K562 (cell line): ENCODE measurements around the gene ELOF1. TPM values are rescaled to one million over a fixed set of nuclear protein-coding genes. Genes with fewer than 3 reads are reported as not detected.

Source experiments
- ATAC-seq: fragments of 200-7000 bp; cut with Tn5 transposase; 3 replicates; pipeline ENCODE4 v1.9.1; 2020; ENCODE audit warnings: moderate library complexity
- BruUV-seq: library from RNA; stranded (reverse); fragments of 400-500 nt; replicated peaks from 2 replicates; lab custom pipeline; 2021; lab: Mats Ljungman, UMichigan
- CTCF ChIA-PET: fragments of 300-600 bp; formaldehyde crosslinking; extraction: SDS; loops from one replicate; lab custom pipeline; 2021; ENCODE audit warnings: low intra/inter-chr PET ratio; lab: Yijun Ruan, JAX
- POLR2A ChIA-PET: fragments of 300-600, 350-650 bp; sonication (Branson Sonifier 250); formaldehyde crosslinking; extraction: SDS; loops from one replicate; lab custom pipeline; 2021; ENCODE audit warnings: antibody characterized with exemption, inconsistent platforms; lab: Yijun Ruan, JAX
- DNase-seq, 4 experiments: peaks; one replicate each; pipeline versions ENCODE4 v3.0.0 to v3.0.0-alpha.2; 2011 to 2018; ENCODE audit warnings: low spot score in 3 of 4, mixed read lengths in 3 of 4; ENCODE audit errors: extremely low read depth in 1 of 4
- FAIRE-seq: peaks from 2 replicates; lab custom pipeline; 2011; peaks lifted over from hg19 to GRCh38; lab: Jason Lieb, UNC
- H2AFZ ChIP-seq: 2 replicates; pipeline ENCODE4 v1.6.0; 2011; ENCODE audit warnings: low read depth, low read length, control low read depth, inconsistent platforms
- H3K27ac ChIP-seq: fragments of 200-600 bp; 3 replicates; pipeline ENCODE4 v1.8.0; 2011; ENCODE audit warnings: low read depth, mild to moderate bottlenecking, control low read depth, inconsistent platforms, low read length, moderate library complexity, mixed read lengths; ENCODE audit errors: extremely low read depth
- H3K27me3 ChIP-seq, 2 experiments: fragments of 300-600 bp in 1 of 2; 2 replicates in 1 of 2; 3 replicates in 1 of 2; pipeline versions ENCODE4 v1.6.0 to v1.8.0; 2011; ENCODE audit warnings: inconsistent platforms in 2 of 2, low read length in 2 of 2, mild to moderate bottlenecking in 1 of 2, mixed read lengths in 1 of 2, moderate library complexity in 1 of 2; ENCODE audit not compliant: control insufficient read depth in 2 of 2, insufficient read depth in 2 of 2
- H3K36me3 ChIP-seq: fragments of 300-600 bp; 3 replicates; pipeline ENCODE4 v1.8.0; 2011; ENCODE audit warnings: mild to moderate bottlenecking, low read length, inconsistent platforms; ENCODE audit not compliant: control insufficient read depth, insufficient read depth
- H3K4me1 ChIP-seq, 2 experiments: fragments of 200-600 bp in 1 of 2; replicated peaks in 1 of 2; 2 replicates in 1 of 2; 3 replicates in 1 of 2; pipeline versions ENCODE4 v1.5.1 to v1.8.0; 2011; ENCODE audit warnings: inconsistent platforms in 2 of 2, low read length in 2 of 2, mild to moderate bottlenecking in 1 of 2, mixed read lengths in 1 of 2, moderate library complexity in 1 of 2; ENCODE audit not compliant: control insufficient read depth in 2 of 2, insufficient read depth in 2 of 2
- H3K4me2 ChIP-seq: 2 replicates; pipeline ENCODE4 v1.6.1; 2011; ENCODE audit warnings: low read length, control low read depth, inconsistent platforms, mixed read lengths; ENCODE audit not compliant: insufficient read depth
- H3K4me3 ChIP-seq: fragments of 200-600 bp; sonication (generic), shearing (Covaris generic); 2 replicates; pipeline ENCODE4 v1.5.1; 2016; ENCODE audit warnings: control low read depth, inconsistent platforms
- H3K79me2 ChIP-seq: fragments of 200-600 bp; 3 replicates; pipeline ENCODE4 v1.8.0; 2011; ENCODE audit warnings: low read length, inconsistent platforms; ENCODE audit not compliant: control insufficient read depth, insufficient read depth
- H3K9ac ChIP-seq, 2 experiments: 2 replicates each; pipeline versions ENCODE4 v1.6.0 to v1.6.1; 2011; ENCODE audit warnings: low read depth in 2 of 2, low read length in 2 of 2, control low read depth in 1 of 2, inconsistent platforms in 1 of 2, mild to moderate bottlenecking in 1 of 2, mixed read lengths in 1 of 2; ENCODE audit not compliant: insufficient read depth in 1 of 2
- H3K9me1 ChIP-seq: one replicate; pipeline ENCODE4 v1.6.0; 2011; ENCODE audit warnings: inconsistent platforms, mild to moderate bottlenecking, low read length, moderate library complexity; ENCODE audit not compliant: control insufficient read depth, insufficient read depth
- H3K9me3 ChIP-seq: replicated peaks from 2 replicates; pipeline ENCODE4 v1.5.1; 2011; ENCODE audit warnings: low read depth, low read length, inconsistent platforms; ENCODE audit not compliant: control insufficient read depth, insufficient read depth
- H4K20me1 ChIP-seq: replicated peaks from 2 replicates; pipeline ENCODE4 v1.6.1; 2011; ENCODE audit warnings: low read length, inconsistent platforms, mixed read lengths; ENCODE audit not compliant: control insufficient read depth, insufficient read depth
- ARID3A ChIP-seq: IDR thresholded peaks from 2 replicates; pipeline ENCODE4 v1.6.1; 2012; ENCODE audit warnings: low read depth, low read length, improper control_type of control experiment, borderline replicate concordance
- CREM ChIP-seq: IDR thresholded peaks from 2 replicates; pipeline ENCODE4 v1.6.1; 2014; ENCODE audit warnings: antibody characterized with exemption, low read depth
- E2F4 ChIP-seq: sonication (generic); formaldehyde crosslinking; IDR thresholded peaks from 2 replicates; pipeline ENCODE4 v1.8.0; 2022; ENCODE audit warnings: mild to moderate bottlenecking, low read depth, missing genetic modification reagents
- HNRNPUL1 ChIP-seq: fragments of 200-400 bp; formaldehyde crosslinking; IDR thresholded peaks from 2 replicates; pipeline ENCODE4 v1.6.1; 2017; ENCODE audit warnings: low read length
- KDM5B ChIP-seq: fragments of 200-600 bp; sonication (generic); IDR thresholded peaks from 2 replicates; pipeline ENCODE4 v1.6.1; 2012; ENCODE audit warnings: low read depth, mild to moderate bottlenecking, moderate library complexity, low read length, control low read depth, inconsistent platforms; ENCODE audit not compliant: insufficient replicate concordance
- L3MBTL2 ChIP-seq: fragments of 450-650 bp; IDR thresholded peaks from 2 replicates; pipeline ENCODE4 v1.6.1; 2016; ENCODE audit warnings: mild to moderate bottlenecking, moderate library complexity
- THRAP3 ChIP-seq: fragments of 450-650 bp; IDR thresholded peaks from 2 replicates; pipeline ENCODE4 v1.6.1; 2016; ENCODE audit warnings: mild to moderate bottlenecking, inconsistent platforms, borderline replicate concordance
- ZBTB40 ChIP-seq, 2 experiments: fragments of 450-650 bp in 1 of 2; sonication (generic) in 1 of 2; formaldehyde crosslinking in 1 of 2; IDR thresholded peaks; 2 replicates each; pipeline versions ENCODE4 v1.7.1 to v1.9.0; 2016 to 2022; ENCODE audit warnings: inconsistent platforms in 1 of 2, mild to moderate bottlenecking in 1 of 2, missing genetic modification reagents in 1 of 2
- ZNF584 ChIP-seq: fragments of 200-800 bp; sonication (Bioruptor generic); IDR thresholded peaks from 2 replicates; pipeline ENCODE4 v1.6.1; 2016; ENCODE audit warnings: low read depth, mild to moderate bottlenecking, missing genetic modification characterization, missing compliant biosample characterization
- WGBS: fragments of 100-300 bp; shearing (Covaris generic); methylation state at CpG from one replicate; pipeline ENCODE4 v1.1.6; 2016; ENCODE audit warnings: low coverage, mixed read lengths; ENCODE audit not compliant: insufficient coverage; ENCODE audit errors: missing lambda C conversion rate; 5-methylcytosine and 5-hydroxymethylcytosine counted together
- in situ Hi-C: fragments of 300-500 bp; cut with MboI; formaldehyde crosslinking; loops from 4 replicates; pipeline ENCODE4 v1.15.0; 2018; ENCODE audit warnings: inconsistent platforms, mixed read lengths
- intact Hi-C: fragments of 100-400 bp; cut with micrococcal nuclease; formaldehyde crosslinking; loops from 2 replicates; pipeline ENCODE4 v1.14.2; 2022
- polyA plus RNA-seq, 8 experiments: library from polyadenylated mRNA; depleted of rRNA in 4 of 8; stranded (reverse) in 5 of 8; unstranded in 3 of 8; fragments of >200 nt; fragmentation: Nextera tagmentation in 2 of 8; fragmentation: Illumina TruSeq in 1 of 8; extraction: Ambion mirVana in 2 of 8; extraction: Trizol in 1 of 8; gene quantifications; 2 replicates each; pipeline versions ENCODE4 v1.2.1 to v1.2.3, GENCODE V29; 2011 to 2014; ENCODE audit warnings: inconsistent platforms in 1 of 8, missing spikeins in 1 of 8
- total RNA-seq, 7 experiments: library from RNA; depleted of rRNA in 6 of 7; stranded (reverse); fragments of >200 nt in 6 of 7; fragmentation: Illumina TruSeq in 2 of 7; extraction: Trizol in 2 of 7; gene quantifications; 2 replicates each; pipeline versions ENCODE4 v1.2.1 to v1.2.3, GENCODE V29; 2011 to 2021; ENCODE audit warnings: low replicate concordance in 1 of 7

ELOF1 gene
- total and polyA plus RNA-seq, 9 of the 15 experiments (the other 6 are each of a cell fraction or from before 2014, with no cell fraction given): 16.7 to 147 (median 74.2) TPM

GRCh38 chr19:11554160-11554559 is 4.9 kb downstream of the ELOF1 start:
- DNase-seq (no peak), FAIRE-seq (no peak), ATAC-seq (no peak)
- WGBS: 95% methylated on average over 12 of the region's 12 CpGs
- no peak overlapping the region for H2AFZ ChIP-seq
- H3K79me2 ChIP-seq: peaks cover 39% of the 10 kb centered on the region
- BruUV-seq: no TSS peak
- no peak overlapping the region for H3K4me3 ChIP-seq
- in situ Hi-C loops: no loop called here
- H3K9ac ChIP-seq: no peak overlapping the region
- H3K4me1 ChIP-seq: peaks cover 10 to 42% of the 10 kb centered on the region in 2 experiments; a peak in 4 of 5 replicates
- intact Hi-C loops: no loop called here
- no peaks in the 10 kb centered on the region for H3K9me3 ChIP-seq
- H3K36me3 ChIP-seq: peaks cover 50% of the 10 kb centered on the region; the same call in 2 of the 3 replicates
- no peak overlapping the region for H3K4me2 ChIP-seq
- peaks cover 13% of the 10 kb centered on the region; the same call in 1 of the 2 replicates for H4K20me1 ChIP-seq
- CTCF ChIA-PET: no interaction called here
- no peaks in the 10 kb centered on the region for H3K27me3 ChIP-seq
- no peak overlapping the region for H3K27ac ChIP-seq
- H3K9me1 ChIP-seq: peaks cover 7% of the 10 kb centered on the region
- POLR2A ChIA-PET: no interaction called here
- TF ChIP-seq L3MBTL2 (no peak), ARID3A (no peak), ZNF584 (CRISPR knock-in tag) (no peak), THRAP3 (no peak), KDM5B (no peak), ZBTB40 (IDR thresholded peaks at IDR 0.05) (no peak), ZBTB40 (CRISPR knock-in tag; IDR thresholded peaks at IDR 0.05) (no peak), HNRNPUL1 (no peak), CREM (no peak), E2F4 (CRISPR knock-in tag) (no peak)
